GM18505 (cell line): ENCODE results near the gene DENND5A.
A peak's percentile ranks its signal among the peaks of the same experiment; 100 is the strongest.

ENCODE experiments used
- ATAC-seq: cut with Tn5 transposase; IDR thresholded peaks from one replicate; pipeline ENCODE4 v1.9.1; 2021; ENCODE audit not compliant: unreplicated experiment
- POLR2A ChIP-seq: IDR thresholded peaks from 4 replicates; pipeline ENCODE4 v1.6.1; 2011; ENCODE audit warnings: borderline replicate concordance; ENCODE audit not compliant: insufficient read depth, insufficient read length; ENCODE audit errors: extremely low read depth

Gene DENND5A

DNA sequence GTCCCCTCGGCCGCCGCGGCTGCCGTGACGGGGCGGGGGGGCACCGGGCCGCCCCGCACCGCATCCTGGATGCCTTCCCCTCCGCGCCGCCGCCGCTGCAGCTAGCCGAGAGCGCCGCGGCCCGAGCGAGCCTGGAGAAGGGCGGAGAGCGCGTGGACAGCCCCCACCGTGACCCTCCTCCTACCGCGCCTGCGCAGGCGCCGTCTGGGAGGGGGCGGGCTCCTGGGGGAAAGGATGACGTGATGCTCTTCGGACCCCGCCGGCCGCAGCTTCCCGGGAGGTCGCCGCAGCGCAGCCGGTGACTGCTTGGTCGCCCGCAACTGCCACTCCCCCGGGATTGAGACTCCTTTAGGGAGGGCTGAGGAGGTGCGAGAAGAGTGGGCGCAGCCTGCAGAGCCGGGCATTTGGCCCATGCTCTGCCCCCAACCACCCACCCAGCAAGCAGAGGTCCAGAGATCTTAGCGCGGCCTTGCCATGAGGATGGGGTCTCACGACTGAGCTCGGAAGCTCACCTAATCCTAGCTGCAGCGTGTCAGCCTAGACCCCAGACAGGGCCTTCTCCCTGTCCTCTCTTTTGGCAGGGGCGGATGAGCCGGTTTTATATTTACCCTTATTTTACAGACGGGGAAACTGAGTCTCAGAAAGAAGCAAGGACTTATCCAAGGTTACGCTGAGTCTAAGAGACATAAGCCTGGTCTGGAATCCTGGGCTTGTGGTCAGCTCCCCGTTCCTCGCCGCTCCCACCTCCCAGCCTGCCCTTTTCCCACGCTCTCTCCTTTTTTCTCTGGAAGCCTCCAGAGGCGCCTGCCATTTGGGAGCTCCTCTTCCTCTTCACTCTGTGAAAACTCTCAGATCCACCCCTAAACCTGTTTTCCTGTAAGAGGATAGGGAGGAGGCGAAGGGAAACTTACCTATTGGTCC lies at the start of gene DENND5A:
DENND5A (minus strand) TSS at position 140 of the 921 bp plus-strand sequence. CDS start 281 bp downstream, outside the sequence.
- peak; percentile 52 for TF ChIP-seq POLR2A
- peak; percentile 60 for ATAC-seq

DNA sequence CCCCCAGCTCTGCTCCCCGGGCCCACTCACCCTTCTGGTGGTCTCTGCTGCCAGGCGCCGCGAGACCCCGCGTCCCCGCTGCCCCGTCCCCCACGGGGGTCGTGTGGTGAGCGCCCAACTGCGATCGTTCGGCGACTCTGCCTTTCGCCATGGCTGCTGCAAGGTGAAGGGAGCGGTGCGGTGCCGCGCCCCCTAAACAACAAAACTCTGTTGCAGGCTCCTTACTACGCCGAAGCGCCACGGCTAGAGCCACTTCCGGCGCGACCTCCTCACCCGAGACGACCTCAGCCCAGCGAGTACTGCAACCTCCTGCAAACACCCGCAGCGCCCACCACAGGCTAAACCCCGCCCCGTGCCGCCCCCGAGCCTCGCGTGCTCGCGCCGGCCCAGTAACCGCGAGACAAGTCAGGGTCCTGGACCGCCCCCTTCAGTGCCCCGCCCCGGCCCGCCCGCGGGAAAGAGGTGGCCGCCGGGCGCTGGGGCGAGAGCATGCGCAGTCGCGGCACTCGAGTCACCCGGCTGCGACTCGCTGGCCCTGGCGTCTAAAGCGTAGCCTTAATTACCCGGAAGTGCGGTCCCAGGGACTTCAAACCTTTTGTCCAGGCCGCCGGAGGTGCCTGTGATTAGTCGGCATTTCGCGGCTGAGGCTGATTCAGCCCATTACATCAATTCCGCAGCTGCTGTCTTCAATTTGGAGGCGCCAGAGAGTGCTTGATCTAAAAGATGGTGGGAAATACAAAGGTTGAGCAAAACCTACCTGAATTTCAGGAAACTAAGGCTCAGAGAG lies 49.3 kb upstream of the DENND5A start, which contains the start of gene TMEM41B:
TMEM41B (minus strand) TSS at position 303 of the 787 bp plus-strand sequence; CDS start at position 151, 152 bp downstream.
- peak; percentile 91 for TF ChIP-seq POLR2A
- peak; percentile 97 for ATAC-seq

DNA sequence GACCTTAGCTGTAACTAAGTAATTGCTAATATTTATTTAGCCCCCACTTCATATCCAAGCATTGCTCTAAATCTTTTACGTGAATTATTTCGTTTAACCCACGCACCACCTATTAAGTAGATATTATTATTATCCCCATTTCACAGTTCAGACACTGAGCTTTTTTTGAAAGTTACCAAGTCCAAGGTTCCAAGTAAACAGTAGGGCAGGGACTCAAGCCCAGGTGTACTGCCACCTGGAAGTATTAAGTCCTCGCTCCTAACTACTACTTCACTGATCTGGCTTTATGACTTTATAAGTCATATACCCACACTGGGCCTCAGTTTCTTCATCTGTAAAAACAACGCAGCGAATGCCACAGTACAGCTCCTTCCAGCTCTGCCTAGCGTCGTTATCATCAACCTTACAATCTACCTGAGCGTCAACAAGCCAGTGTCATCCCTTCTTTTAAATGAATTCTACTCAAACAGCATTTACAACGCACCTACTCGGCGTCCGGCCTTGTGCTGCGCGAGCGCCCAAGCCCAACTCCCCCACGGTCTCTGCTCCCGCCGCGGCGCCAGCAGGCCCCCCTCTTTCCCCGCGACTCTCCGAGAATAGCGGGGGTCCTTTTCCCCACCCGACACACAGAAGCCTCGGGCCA lies 48.6 kb upstream of the DENND5A start:
- peak; percentile 16 for ATAC-seq

DNA sequence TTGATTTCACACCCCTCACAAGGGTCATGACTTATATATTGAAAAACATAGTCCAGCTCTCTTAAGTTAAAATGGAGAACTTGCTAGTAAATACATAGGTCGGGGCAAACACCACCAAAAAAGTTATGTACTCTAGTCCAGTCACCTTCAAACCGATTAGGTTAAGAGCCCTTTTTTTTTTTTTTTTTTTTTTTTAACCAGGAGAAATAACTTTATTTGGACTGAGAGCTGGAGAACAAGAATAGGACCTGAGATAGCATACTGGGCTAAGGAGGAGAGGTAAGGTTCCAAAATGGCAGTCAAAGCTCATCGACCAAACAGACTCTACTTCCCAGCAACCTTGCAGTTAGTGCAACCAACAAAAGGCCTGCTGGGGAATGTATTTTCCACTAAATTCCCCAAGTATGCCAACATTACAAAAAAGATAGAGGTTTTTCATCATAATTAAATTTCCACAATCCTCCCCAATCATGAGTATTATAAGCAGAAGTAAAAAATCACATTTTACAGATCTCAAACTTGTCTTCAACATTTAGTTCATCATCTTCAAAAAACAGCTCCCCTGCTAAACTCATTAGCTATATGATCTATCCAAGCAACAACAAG lies 45.4 kb upstream of the DENND5A start:
- ATAC-seq = no peak

More for the DNA sequence above, 48.6 kb upstream of the DENND5A start:
- no peak for TF ChIP-seq POLR2A

DNA sequence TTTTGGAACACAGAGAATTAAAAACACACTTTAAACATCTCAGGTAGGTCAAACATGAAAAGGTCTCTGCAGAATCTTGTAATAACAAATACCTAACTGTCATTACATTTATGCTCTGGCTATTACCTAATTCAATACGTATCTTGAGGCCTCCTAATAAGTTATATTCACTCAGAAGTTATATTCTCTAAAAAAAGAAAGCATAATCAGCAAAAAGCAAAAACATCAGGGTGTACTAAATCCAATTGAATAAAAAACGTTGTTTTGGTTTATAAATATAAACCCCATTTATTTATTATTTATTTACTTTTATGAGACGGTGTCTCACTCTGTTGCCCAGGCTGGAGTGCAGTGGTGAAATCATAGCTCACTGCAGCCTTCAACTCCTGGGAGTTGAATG lies 39.0 kb upstream of the DENND5A start:
- no peak for ATAC-seq
- TF ChIP-seq POLR2A = no peak

More for the DNA sequence above, 45.4 kb upstream of the DENND5A start:
- TF ChIP-seq POLR2A = no peak

DNA sequence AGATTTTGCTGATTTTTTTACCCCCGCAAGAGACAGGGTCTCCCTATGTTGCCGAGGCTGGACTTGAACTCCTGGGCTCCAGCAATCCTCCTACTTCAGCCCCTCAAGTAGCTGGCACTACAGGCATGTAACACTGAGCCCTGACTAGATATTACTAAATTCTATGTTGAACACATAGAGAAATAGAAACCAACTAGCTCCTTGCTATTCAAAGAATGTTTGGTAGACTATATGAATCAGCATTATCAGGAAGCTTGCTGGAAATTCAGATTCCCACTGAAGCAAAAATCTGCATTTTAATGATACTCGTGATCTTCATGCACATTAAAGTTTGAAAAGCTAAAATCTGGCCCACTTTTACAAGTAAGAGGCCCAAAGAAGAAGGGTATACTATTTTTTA lies 37.3 kb upstream of the DENND5A start:
- no peak for ATAC-seq
- no peak for TF ChIP-seq POLR2A

DNA sequence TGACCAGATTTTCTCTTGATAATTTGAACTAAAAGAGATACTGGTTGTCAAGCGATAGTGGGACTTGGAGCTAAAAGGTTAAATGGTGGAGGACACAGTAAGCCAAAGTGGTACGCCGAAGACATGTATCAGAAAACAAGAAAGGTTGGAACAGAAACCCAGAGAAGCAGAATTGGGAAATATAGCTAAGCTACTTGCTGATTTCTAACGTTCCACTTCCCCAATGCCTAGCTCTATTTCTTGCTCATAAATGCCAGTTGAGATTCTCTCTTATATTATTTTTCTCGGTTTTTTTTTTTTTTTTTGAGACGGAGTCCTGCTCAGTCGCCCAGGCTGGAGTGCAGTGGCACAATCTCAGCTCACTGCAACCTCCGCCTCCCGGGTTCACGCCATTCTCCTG lies 36.6 kb upstream of the DENND5A start:
- no peak for ATAC-seq
- no peak for TF ChIP-seq POLR2A

DNA sequence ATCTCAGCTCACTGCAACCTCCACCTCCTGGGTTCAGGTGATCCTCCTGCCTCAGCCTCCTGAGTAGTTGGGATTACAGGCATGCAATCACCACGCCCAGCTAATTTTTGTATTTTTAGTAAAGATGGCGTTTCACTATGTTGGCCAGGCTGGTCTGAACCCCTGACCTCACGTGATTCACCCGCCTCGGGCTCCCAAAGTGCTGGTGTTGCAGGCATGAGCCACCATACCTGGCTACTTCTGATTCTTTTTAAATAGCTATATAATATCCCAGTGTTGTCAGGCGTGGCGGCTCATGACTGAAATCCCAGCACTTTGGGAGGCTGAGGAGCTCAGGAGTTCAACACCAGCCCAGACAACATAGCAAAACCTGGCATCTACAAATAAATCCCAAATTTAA lies 28.5 kb upstream of the DENND5A start:
- ATAC-seq = no peak
- no peak for TF ChIP-seq POLR2A

DNA sequence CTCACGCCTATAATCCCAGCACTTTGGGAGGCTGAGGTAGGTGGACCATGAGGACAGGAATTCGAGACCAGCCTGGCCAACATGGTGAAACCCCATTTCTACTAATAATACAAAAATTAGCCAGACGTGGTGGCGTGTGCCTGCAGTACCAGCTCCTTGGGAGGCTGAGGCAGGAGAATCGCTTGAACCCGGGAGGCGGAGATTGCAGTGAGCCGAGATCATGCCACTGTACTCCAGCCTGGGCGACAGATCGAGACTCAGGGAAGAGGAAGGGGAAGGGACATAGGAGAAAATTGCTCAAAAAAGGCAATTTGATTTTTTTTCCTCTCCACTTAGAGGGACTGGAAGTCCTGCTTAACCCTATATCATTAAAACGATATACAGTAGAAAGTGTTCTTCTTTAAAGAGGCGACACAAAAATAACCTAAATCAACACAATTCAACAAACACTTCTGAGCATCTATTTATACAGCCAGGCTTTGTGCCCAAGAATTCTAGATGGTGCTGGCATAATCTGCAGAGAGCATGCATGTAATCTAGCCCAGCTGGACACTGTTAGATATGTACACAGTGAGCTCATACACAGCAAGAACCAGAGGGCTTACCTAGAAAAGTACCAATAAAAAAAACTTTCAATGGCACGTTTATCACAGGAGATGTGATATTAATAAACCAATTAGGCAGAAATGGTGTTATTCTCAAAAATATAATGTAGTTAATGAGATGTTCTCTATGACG lies 20.9 kb upstream of the DENND5A start:
- ATAC-seq = no peak
- TF ChIP-seq POLR2A = no peak

DNA sequence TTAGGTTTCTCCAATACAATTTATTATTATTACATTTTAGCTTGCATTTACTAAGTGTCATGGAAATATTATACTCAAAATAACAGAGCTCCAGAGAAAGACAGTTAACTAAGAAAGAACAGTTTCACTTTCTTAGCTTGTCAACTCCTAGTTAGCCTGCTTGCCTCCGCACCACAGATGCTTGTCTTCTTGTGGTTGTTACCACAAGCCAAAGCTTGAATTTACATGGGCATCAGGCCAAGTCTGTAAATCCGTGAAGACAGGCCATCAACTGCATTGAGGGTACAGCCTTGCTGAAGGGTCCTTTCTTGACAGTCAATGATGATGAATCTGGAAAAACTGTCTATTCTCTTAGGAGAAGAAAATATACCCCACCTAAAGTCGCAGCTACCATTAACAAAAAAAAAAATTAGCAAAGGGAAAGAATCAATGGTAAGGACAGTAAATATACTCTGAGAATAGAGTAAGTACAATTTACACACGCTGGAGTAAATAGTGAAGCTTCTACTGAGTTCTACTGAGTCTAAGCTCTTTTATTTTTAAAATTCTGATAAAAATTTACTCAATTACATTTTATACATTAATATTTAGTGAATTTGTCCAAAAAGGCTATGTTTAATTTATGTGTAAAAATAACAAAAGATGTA lies 15.6 kb upstream of the DENND5A start:
- ATAC-seq = no peak
- TF ChIP-seq POLR2A = no peak

DNA sequence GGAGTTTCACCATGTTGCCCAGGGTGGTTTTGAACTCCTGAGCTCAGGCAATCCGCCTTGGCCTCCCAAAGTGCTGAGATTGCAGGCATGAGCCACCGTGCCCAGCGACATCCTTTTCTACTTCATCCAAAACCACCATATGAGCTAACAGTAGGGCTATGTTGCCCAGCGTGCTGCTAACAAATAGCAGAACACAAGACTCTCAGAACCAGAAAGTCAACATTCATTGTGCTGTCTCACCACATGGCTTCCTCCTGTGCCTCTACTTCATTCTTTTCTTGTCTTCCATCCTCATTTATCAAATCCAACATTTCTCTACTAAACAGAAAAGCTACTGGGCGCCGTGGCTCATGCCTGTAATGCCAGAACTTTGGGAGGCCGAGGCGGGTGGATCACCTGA lies 12.0 kb upstream of the DENND5A start:
- no peak for TF ChIP-seq POLR2A
- no peak for ATAC-seq

DNA sequence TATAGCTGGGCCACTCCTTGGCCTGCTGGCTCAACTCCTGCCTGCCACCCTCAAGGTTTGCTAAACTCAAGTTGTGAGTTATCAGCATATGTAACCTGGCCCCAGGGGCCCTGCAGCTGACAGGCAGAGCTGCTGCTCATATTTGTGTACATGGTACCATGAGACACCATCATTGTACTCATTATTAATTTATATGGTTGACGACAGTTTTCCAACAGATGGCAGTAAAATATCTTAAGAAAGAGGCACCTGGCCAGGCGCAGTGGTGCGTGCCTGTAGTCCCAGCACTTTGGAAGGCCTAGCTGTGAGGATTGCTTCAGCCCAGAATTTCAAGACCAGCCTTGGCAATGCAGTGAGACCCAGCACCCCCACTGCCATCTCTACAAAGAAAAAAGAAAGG lies 11.4 kb upstream of the DENND5A start:
- no peak for ATAC-seq
- no peak for TF ChIP-seq POLR2A

DNA sequence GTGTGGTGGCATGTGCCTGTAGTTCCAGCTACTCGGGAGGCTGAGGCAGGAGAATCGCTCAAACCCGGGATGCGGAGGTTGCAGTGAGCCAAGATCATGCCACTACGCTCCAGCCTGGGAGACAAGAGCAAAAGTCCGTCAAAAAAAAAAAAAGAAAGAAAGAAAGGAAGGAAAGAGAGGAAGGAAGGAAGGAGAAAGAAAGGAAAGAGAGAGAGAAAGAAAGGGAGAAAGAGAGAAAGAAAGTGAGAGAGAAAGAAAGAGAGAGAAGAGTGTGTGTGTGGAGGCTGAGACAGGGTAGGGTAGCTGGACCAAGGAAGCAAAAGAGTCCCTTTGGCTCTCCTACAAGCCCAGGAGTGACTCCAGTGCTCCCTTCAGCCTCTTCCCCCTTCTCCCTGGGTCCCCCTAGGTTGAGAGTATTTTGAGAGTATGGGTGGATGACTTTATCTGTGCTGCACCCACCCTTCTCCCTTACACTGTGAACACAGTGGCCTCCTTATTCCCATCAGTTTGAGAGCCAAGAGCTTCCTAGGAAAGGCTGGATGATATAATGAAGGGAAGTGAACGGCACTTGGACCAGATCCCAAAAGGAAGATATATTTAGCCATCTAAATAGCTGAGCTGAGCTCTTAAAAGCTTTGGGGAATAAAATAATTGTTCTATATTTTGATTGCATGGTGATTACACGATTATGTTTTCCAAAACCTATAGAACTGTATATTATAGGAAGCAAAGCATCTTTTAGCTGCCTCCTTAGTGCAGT lies 9.5 kb upstream of the DENND5A start:
- no peak for TF ChIP-seq POLR2A
- ATAC-seq = no peak
